Measurements from ENCODE around the gene PAXIP1.

Gene PAXIP1

DNA sequence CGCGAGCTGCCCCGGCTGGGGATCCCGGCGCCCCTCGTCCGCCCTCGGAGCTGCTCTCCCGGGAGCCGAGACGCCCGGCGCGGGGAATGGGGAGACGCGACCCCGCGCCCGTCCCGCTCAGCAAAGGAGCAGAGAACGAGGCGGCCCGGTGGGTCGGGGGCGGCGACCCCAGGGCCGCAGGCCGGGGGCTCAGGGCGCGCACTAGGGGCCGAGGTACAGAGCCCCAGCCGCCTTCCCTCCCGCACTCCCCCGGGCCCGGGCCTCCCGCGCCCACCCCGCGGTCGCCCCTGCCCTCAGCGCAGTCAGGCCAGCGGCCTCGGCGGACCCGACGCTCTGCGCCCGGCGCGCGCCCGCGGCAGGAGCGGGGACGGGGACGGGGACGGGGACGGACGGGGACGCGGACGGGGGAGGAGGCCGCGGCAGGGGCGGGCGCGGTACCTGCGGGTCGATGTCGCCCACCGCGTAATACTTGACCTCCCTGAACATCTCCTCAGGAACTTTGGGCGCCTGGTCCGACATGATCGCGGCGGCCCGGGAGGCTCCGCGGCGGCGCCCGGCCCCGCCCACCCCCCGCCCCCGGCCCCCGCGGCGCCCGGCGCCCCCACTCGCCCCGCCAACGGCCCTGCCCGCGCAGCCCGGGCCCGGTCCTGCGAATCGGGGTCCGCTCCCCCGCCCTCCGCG is 373 bp downstream of the PAXIP1 start:
- TF ChIP-seq GATA2 (IDR thresholded peaks at IDR 0.05; ENCODE audit: low read depth, low read length) (no peak), GATA3 (IDR thresholded peaks at IDR 0.05; ENCODE audit: low read depth, low read length) (no peak)

DNA sequence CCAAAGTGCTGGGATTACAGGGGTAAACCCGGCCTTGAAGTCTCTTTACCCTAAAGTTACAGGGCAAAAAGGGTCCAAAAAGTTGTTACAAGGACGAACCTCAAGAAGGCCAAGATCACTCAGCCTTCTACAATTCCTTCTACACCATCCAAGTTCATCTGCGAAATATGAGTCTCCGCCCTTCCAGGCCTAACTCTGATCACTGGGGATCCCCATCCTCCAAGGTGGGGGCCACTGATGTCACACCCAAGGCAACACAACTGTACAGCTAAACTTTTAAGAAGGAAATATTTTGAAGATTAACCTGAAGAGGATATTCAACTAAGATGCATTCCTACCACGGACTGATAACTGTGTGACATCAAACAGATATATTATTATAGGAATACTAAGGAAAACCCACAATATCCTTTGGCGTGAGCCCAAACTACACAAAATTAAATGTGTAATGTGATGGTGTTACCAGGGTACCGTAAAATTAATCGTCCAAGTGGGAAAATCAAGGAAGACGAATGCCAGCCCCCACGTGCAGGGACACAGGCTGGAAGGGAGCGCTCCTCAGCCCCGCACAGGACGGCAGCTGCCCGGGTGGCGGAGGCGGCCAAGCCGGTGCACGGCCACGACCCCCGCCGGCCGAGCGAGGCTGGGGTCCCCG is 1.0 kb downstream of the PAXIP1 start:
- TF ChIP-seq GATA3 (IDR thresholded peaks at IDR 0.05; ENCODE audit: low read depth, low read length) (no peak), GATA2 (IDR thresholded peaks at IDR 0.05; ENCODE audit: low read depth, low read length) (no peak)

GRCh38 chr7:155000795-155001194 is 2.1 kb downstream of the PAXIP1 start:
- no peak for TF ChIP-seq GATA3 (IDR thresholded peaks at IDR 0.05; ENCODE audit: low read depth, low read length)
- TF ChIP-seq GATA2 (IDR thresholded peaks at IDR 0.05; ENCODE audit: low read depth, low read length), result no peak

- TF ChIP-seq GATA3 (IDR thresholded peaks at IDR 0.05; ENCODE audit: low read depth, low read length) (no peak), GATA2 (IDR thresholded peaks at IDR 0.05; ENCODE audit: low read depth, low read length) (no peak)
These were observed 4.4 kb downstream of the PAXIP1 start for GRCh38 chr7:154998481-154998880.

DNA sequence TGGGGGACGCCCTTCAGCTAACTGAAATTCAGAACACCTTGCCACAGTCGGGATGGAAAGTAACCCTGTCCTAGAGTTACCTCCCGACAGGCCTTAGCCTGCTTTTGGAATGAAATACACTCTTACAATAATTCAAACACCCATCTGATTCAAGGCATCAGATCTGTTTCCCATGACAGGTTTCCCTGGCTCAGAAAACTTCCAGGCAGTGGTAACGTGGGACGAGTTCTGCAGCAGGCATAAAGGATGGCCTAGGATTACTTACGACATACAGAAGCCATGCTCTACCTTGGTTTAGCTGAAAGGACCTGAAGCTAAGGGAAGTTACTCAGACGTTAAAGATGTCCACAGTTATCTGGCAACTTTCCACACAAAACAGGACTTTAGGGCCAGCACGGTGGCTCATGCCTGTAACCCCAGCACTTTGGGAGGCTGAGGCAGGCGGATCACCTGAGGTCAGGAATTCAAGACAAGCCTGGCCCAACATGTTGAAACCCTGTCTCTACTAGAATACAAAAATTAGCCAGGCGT is 5.0 kb downstream of the PAXIP1 start:
- TF ChIP-seq GATA3 (IDR thresholded peaks at IDR 0.05; ENCODE audit: low read depth, low read length), result no peak
- TF ChIP-seq GATA2 (IDR thresholded peaks at IDR 0.05; ENCODE audit: low read depth, low read length), result no peak

DNA sequence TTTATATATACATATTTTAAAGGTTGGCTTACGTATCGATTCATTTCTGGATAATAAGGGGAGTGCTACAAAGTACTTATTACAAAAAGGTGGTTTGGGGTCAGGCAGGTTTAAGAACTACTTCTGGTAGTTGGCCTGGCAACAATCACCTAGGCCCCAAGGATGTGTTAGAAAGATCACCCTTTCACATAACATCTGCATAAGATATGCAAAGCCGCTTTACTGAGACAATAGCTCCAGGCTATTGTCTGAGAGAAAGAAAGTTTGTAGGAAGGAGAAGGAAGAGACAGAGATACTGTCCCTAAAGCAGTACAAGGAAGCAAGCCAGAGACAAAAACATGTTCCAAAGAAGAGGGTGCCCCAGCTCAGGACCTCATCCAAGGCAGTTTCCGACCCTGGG is 6.2 kb downstream of the PAXIP1 start:
- TF ChIP-seq GATA2 (IDR thresholded peaks at IDR 0.05; ENCODE audit: low read depth, low read length) (no peak), GATA3 (IDR thresholded peaks at IDR 0.05; ENCODE audit: low read depth, low read length) (no peak)

DNA sequence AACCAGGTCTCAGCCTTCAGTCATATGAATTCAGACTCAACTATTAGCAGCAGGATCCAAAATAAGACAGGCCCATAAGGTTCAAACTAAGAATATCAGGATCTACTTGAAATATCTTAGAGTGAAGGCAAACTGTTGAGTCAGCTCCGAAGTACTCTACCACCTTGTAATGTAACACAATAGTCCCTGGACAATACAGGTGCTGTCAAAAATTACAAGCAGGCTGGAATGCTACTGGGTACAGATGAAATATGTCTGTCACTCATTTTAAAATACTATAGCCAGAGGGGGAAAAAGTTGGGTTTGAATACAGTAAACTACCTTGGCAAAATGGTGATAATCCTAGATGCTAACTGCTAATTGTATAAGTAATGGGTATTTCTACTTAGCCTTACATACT is 6.8 kb downstream of the PAXIP1 start:
- TF ChIP-seq GATA3 (IDR thresholded peaks at IDR 0.05; ENCODE audit: low read depth, low read length), result no peak
- no peak for TF ChIP-seq GATA2 (IDR thresholded peaks at IDR 0.05; ENCODE audit: low read depth, low read length)

- TF ChIP-seq GATA2 (IDR thresholded peaks at IDR 0.05; ENCODE audit: low read depth, low read length), result no peak
- TF ChIP-seq GATA3 (IDR thresholded peaks at IDR 0.05; ENCODE audit: low read depth, low read length), result no peak
These were observed 7.9 kb downstream of the PAXIP1 start for GRCh38 chr7:154994996-154995395.

DNA sequence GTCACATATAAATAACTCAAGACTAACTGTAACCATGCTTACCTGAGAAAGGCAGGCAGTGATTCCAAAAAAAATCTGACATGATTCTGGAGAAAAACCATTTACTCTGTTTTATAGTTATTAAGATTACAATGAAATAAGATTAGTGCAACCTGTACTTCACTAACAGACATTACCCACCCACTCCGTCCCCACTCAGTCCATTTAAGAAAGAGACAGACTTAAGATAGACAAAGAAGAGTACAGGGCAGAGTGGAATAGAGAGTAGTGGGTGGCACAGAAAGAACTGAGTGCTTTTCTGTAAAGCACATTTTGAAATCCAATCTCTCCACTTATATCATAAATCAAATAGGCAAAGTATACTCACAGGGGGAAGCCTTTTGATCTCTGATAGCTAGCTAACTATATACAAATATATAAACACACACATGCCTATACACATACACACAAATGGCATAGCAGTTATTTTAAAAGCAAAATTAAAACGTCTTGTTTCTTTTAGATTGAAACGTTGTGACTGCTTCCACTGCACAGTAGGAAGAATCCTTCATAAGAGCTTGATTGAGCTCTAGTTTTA is 11.9 kb downstream of the PAXIP1 start:
- TF ChIP-seq GATA2 (IDR thresholded peaks at IDR 0.05; ENCODE audit: low read depth, low read length), result no peak
- TF ChIP-seq GATA3 (IDR thresholded peaks at IDR 0.05; ENCODE audit: low read depth, low read length), result no peak

- TF ChIP-seq GATA3 (IDR thresholded peaks at IDR 0.05; ENCODE audit: low read depth, low read length), result no peak
- no peak for TF ChIP-seq GATA2 (IDR thresholded peaks at IDR 0.05; ENCODE audit: low read depth, low read length)
These were observed 15.4 kb downstream of the PAXIP1 start for GRCh38 chr7:154987571-154987970.

GRCh38 chr7:154986200-154986945 is 16.6 kb downstream of the PAXIP1 start:
- TF ChIP-seq GATA3 (IDR thresholded peaks at IDR 0.05; ENCODE audit: low read depth, low read length) (no peak), GATA2 (IDR thresholded peaks at IDR 0.05; ENCODE audit: low read depth, low read length) (no peak)

DNA sequence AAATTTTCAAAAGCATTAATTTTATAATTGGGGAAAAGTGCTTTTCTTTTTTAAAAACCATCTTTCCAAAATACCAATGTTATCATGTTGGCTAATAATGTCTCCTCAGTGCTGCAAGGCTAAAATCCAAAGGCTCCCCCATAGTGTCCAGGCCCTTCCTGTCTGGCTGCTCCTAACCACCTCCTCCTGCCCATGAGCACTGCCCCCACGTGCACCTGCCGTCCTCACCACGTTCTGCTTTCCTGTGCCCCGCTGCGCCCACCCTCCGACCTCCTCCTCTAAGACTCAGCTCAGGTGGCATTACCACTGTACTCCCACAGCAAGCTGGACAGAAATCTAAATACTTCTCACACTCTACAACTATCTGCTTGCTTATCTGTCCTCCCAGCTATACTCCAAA is 17.7 kb downstream of the PAXIP1 start:
- TF ChIP-seq GATA3 (IDR thresholded peaks at IDR 0.05; ENCODE audit: low read depth, low read length), result no peak
- TF ChIP-seq GATA2 (IDR thresholded peaks at IDR 0.05; ENCODE audit: low read depth, low read length), result no peak

DNA sequence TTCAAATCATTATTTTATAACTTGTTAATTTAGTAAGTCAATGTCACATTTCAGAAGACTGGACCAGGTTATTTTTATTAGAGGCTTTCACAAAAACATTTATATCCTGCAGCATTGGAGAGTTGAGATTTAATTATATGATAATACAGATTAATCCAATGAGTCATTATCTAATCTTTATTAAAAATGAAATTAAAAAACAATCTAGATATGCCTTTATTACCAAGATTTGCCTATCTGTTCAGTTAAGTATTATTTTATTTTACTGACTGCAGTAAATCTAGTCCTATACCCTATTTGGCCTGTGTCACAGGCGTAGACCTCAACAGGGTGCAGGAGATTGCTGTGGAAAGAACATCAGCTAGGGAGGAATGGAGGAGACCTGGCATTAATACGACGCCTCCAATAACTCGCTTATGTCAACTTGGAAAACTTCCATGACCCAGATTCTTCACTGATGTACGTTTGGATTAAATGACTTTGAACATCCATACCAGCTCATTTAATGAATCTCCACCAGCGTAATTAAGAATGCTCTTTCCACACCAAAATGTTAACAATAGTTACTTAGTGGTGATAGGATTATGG is 18.2 kb downstream of the PAXIP1 start:
- no peak for TF ChIP-seq GATA3 (IDR thresholded peaks at IDR 0.05; ENCODE audit: low read depth, low read length)
- 0 out of 2 replicates have a peak, but pooled peaks have one; percentile 20 for TF ChIP-seq GATA2 (IDR thresholded peaks at IDR 0.05; ENCODE audit: low read depth, low read length)

DNA sequence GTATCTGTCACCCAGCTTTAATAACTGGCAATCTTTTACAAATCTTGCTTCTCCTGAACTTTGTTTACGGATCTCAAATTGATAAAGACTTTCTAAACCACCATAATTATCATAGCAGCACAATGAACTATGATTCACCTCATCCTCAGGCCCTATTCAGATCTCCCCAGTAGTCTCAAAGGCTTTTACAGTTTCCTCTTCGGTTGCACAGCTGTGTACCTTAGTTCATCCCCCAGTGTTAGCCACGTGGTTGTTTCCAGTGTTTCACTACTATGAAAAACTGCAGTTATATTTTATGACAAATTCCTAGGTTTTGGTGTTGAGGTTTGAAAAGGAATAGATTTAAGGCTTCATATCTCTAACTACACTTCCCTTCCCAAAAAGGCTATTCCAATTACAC is 24.9 kb downstream of the PAXIP1 start:
- no peak for TF ChIP-seq GATA2 (IDR thresholded peaks at IDR 0.05; ENCODE audit: low read depth, low read length)
